ENCODE results near the gene TANC1. TPM values are rescaled to one million over a fixed set of nuclear protein-coding genes. Genes with fewer than 3 reads are reported as not detected.

The TANC1 gene
- total RNA-seq, 1 donor from 2014 or later: 56.9 TPM

DNA sequence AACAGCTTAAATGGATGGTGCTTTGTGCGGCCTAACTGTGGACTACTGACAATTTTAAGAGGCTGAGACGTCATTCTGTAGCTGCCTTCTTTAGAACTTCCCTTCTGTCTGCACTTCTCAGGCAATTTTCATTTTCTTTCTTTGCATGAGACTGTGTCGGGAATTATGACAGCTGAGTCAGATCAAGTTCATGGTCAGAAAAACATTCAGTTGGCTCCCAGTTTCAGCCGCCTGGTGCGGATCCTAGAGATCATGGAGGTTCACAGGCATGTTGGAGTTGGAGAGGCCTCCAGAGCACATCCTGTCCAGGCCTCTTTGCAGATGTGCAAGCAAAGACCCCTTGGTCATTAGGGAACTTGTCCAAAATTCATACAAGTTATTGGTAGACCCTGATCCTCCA lies 135.0 kb downstream of the TANC1 start:
- DNase-seq (ENCODE audit: extremely low spot score, unreplicated experiment): no peak
- TF ChIP-seq, protein P1, sequence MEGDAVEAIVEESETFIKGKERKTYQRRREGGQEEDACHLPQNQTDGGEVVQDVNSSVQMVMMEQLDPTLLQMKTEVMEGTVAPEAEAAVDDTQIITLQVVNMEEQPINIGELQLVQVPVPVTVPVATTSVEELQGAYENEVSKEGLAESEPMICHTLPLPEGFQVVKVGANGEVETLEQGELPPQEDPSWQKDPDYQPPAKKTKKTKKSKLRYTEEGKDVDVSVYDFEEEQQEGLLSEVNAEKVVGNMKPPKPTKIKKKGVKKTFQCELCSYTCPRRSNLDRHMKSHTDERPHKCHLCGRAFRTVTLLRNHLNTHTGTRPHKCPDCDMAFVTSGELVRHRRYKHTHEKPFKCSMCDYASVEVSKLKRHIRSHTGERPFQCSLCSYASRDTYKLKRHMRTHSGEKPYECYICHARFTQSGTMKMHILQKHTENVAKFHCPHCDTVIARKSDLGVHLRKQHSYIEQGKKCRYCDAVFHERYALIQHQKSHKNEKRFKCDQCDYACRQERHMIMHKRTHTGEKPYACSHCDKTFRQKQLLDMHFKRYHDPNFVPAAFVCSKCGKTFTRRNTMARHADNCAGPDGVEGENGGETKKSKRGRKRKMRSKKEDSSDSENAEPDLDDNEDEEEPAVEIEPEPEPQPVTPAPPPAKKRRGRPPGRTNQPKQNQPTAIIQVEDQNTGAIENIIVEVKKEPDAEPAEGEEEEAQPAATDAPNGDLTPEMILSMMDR (conservative IDR thresholded peaks at IDR 0.05): no peak
- Mint-ChIP-seq H3K27me3 (no peaks in the 10 kb centered on the region), H3K27ac (no peak overlapping the region), H3K36me3 (peaks cover 33% of the 10 kb centered on the region), H3K9me3 (no peaks in the 10 kb centered on the region), H3K4me1 (ENCODE audit: unreplicated experiment) (peaks cover 40% of the 10 kb centered on the region), H3K4me3 (no peak overlapping the region)

DNA sequence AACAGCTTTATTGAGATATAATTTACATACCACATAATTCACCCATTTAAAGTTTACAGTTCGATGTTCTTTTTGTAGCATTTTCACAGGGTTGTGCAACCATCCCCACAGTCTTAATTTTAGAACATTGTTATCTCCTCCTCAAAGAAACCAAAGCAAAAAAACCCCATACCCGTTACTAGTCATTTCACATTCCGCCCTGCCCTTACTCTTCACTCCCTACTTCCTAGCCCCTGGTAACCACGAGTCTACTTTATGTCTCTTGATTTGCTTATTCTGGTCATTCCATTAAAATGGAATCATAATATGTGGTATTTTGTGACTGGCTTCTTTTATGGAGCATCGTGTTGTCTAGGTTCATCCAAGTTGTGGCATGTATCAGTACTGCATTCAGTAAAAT lies 137.7 kb downstream of the TANC1 start:
- H3K4me3 Mint-ChIP-seq: no peak overlapping the region
- H3K36me3 Mint-ChIP-seq: peaks cover 33% of the 10 kb centered on the region
- H3K4me1 Mint-ChIP-seq (ENCODE audit: unreplicated experiment): peaks cover 30% of the 10 kb centered on the region
- TF ChIP-seq, protein P1 (conservative IDR thresholded peaks at IDR 0.05): no peak
- H3K27ac Mint-ChIP-seq: no peak overlapping the region
- no peak for DNase-seq (ENCODE audit: extremely low spot score, unreplicated experiment)
- H3K27me3 Mint-ChIP-seq: no peaks in the 10 kb centered on the region
- no peaks in the 10 kb centered on the region for H3K9me3 Mint-ChIP-seq

DNA sequence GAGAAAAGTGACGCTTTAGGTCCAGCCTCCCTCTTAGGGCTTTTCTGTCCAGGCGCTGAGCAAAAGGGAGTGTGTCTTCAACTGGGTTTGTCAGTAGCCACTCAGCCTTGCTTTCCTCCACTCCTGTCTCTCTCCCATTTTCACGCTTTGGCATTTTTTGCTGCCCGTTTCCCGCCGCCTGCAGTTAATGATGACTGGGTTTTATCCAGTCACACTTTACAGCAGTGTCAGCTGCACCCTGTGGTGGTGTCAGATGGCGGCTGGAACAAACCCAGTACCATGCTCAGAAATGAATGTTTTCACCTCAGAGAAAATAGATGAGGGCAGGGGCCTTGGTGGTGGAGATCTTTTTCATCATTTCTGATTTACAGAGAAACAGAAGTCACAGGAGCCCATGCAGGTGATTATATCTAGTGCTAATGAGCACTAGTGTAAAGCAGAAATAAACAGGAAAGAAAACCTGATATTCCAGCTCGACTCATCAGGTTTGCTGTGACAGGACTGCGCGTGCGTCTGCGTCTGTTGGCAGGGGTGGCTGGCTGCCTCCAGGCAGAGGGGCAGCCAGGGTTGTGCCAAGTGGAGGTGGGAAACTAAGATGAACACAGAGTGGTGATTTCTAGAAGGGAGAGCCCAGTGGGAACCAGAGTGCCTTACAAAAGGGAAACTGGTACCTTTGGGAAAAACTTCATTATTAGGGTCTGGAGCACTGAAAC lies 139.9 kb downstream of the TANC1 start:
- TF ChIP-seq, protein P1 (conservative IDR thresholded peaks at IDR 0.05): no peak
- Mint-ChIP-seq H3K9me3 (no peaks in the 10 kb centered on the region), H3K27ac (peak overlapping the region; percentile 90), H3K4me1 (ENCODE audit: unreplicated experiment) (peaks cover 25% of the 10 kb centered on the region), H3K36me3 (peaks cover 32% of the 10 kb centered on the region), H3K4me3 (peak overlapping the region; percentile 58), H3K27me3 (no peaks in the 10 kb centered on the region)
- DNase-seq (ENCODE audit: extremely low spot score, unreplicated experiment): peak; percentile 43

DNA sequence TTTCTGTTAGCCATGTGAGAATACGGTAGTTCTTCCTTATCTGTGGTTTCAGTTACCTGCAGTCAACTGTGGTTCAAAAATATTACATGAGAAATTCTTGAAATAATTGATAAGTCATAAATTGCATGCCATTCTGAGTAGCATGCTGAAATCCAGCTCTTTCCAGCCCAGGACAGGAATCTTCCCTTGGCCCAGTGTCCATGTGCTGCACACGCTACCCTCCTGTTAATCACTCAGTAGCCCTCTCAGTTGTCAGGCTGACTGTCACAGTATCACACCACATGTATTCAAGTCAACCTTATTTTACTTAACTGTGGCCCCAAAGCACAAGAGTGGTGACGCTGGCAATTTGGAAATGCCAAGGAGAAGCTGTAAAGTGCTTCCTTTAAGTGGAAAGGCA lies 141.1 kb downstream of the TANC1 start:
- Mint-ChIP-seq H3K9me3 (peaks cover 3% of the 10 kb centered on the region), H3K4me3 (no peak overlapping the region), H3K36me3 (peaks cover 39% of the 10 kb centered on the region), H3K4me1 (ENCODE audit: unreplicated experiment) (peaks cover 25% of the 10 kb centered on the region), H3K27me3 (no peaks in the 10 kb centered on the region), H3K27ac (peak overlapping the region; percentile 24)
- TF ChIP-seq, protein P1 (conservative IDR thresholded peaks at IDR 0.05): no peak
- DNase-seq (ENCODE audit: extremely low spot score, unreplicated experiment): no peak

DNA sequence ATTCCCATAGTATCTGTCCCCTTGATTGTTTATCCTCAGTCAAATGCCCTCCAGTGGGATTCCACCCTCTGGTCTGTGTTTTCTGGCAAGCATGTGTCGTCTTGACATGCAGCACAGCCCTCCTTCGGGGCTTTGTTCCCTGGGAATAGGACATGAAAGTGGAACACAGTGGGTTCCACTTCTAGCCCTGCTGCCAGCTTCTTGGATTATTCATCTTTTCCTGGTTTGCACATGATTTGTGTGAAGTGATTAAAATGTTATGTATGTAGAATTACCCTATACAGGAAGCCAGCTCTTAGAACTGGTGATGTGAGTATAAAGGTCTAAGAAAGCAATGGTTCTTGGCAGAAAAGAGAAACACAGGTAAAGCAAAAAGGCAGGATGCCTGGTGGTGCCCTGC lies 142.3 kb downstream of the TANC1 start:
- peaks cover 3% of the 10 kb centered on the region for H3K9me3 Mint-ChIP-seq
- DNase-seq (ENCODE audit: extremely low spot score, unreplicated experiment): no peak
- H3K27ac Mint-ChIP-seq: no peak overlapping the region
- H3K27me3 Mint-ChIP-seq: no peaks in the 10 kb centered on the region
- H3K36me3 Mint-ChIP-seq: peaks cover 39% of the 10 kb centered on the region
- TF ChIP-seq, protein P1 (conservative IDR thresholded peaks at IDR 0.05): no peak
- H3K4me3 Mint-ChIP-seq: no peak overlapping the region
- peaks cover 25% of the 10 kb centered on the region for H3K4me1 Mint-ChIP-seq (ENCODE audit: unreplicated experiment)
